Caco-2 (cell line): ENCODE results near the gene DOK3. TPM values are rescaled to one million over a fixed set of nuclear protein-coding genes. Genes with fewer than 3 reads are reported as not detected.

Experiments used
- BruUV-seq: library from RNA; stranded (reverse); fragments of 400-500 nt; replicated peaks from 2 replicates; lab custom pipeline; 2021; lab: Mats Ljungman, UMichigan
- CTCF ChIA-PET: fragments of 300-600 bp; sonication (Branson Sonifier 250); formaldehyde crosslinking; loops from one replicate; lab custom pipeline; 2022; ENCODE audit warnings: antibody characterized with exemption; lab: Charles Lee
- POLR2A ChIA-PET: fragments of 300-600 bp; sonication (Branson Sonifier 250); formaldehyde crosslinking; loops from one replicate; lab custom pipeline; 2022; ENCODE audit warnings: antibody characterized with exemption; lab: Charles Lee
- DNase-seq, 2 experiments: peaks; one replicate each; pipeline versions ENCODE4 v3.0.0 to v3.0.0-alpha.2; 2020 to 2022
- H3K27me3 ChIP-seq: replicated peaks from 2 replicates; pipeline ENCODE4 v1.6.0; 2011; ENCODE audit warnings: low read length; ENCODE audit not compliant: control insufficient read depth, insufficient read depth
- H3K36me3 ChIP-seq: 2 replicates; pipeline ENCODE4 v1.5.1; 2011; ENCODE audit warnings: low read length; ENCODE audit not compliant: control insufficient read depth, insufficient read depth
- H3K4me1 ChIP-seq: fragments of 250-450 bp; sonication (Bioruptor Pico); 2 replicates; pipeline ENCODE4 v1.5.1; 2020; ENCODE audit warnings: mild to moderate bottlenecking
- H3K4me3 ChIP-seq: 2 replicates; pipeline ENCODE4 v1.5.1; 2011; ENCODE audit warnings: low read depth, mild to moderate bottlenecking, control low read depth, low read length
- H3K9me3 ChIP-seq: fragments of 250-450 bp; sonication (Bioruptor Pico); 2 replicates; pipeline ENCODE4 v1.5.1; 2020; ENCODE audit warnings: mild to moderate bottlenecking, moderate library complexity
- H3K27ac Mint-ChIP-seq: one replicate; pipeline ENCODE4 v1.8.0; 2022; ENCODE audit warnings: mixed read lengths; ENCODE audit not compliant: unreplicated experiment
- H3K27me3 Mint-ChIP-seq: one replicate; pipeline ENCODE4 v1.8.0; 2022; ENCODE audit warnings: mixed read lengths; ENCODE audit not compliant: insufficient read depth, unreplicated experiment
- H3K36me3 Mint-ChIP-seq: one replicate; pipeline ENCODE4 v1.8.0; 2022; ENCODE audit warnings: mild to moderate bottlenecking, mixed read lengths; ENCODE audit not compliant: insufficient read depth, unreplicated experiment
- H3K4me1 Mint-ChIP-seq: one replicate; pipeline ENCODE4 v1.8.0; 2022; ENCODE audit warnings: low read depth, mixed read lengths; ENCODE audit not compliant: unreplicated experiment
- H3K4me3 Mint-ChIP-seq: one replicate; pipeline ENCODE4 v1.8.0; 2022; ENCODE audit warnings: mild to moderate bottlenecking, moderate library complexity, mixed read lengths; ENCODE audit not compliant: unreplicated experiment
- H3K9me3 Mint-ChIP-seq: one replicate; pipeline ENCODE4 v1.8.0; 2022; ENCODE audit warnings: mixed read lengths; ENCODE audit not compliant: unreplicated experiment
- CTCF ChIP-seq, 2 experiments: fragments of 200-600 bp in 1 of 2; IDR thresholded peaks; 1 replicate in 1 of 2; 2 replicates in 1 of 2; pipeline versions ENCODE4 v1.5.1 to v1.8.0; 2011 to 2022; ENCODE audit warnings: antibody characterized with exemption in 1 of 2, control low read depth in 1 of 2, inconsistent platforms in 1 of 2, low read depth in 1 of 2, low read length in 1 of 2, mild to moderate bottlenecking in 1 of 2, moderate library complexity in 1 of 2; ENCODE audit not compliant: insufficient read depth in 1 of 2, severe bottlenecking in 1 of 2, unreplicated experiment in 1 of 2
- intact Hi-C: fragments of 100-400 bp; cut with micrococcal nuclease; formaldehyde crosslinking; loops from one replicate; pipeline ENCODE4 v1.10.0; 2022; ENCODE audit not compliant: unreplicated experiment
- total RNA-seq: library from RNA; stranded (reverse); gene quantifications from 2 replicates; pipeline ENCODE4 v1.2.3, GENCODE V29; 2022

Gene DOK3
- total RNA-seq, 1 experiment from 2014 or later, result 7.9 TPM

GRCh38 chr5:177469750-177470525 lies 39.7 kb downstream of the DOK3 start:
- Mint-ChIP-seq H3K9me3 (no peaks in the 10 kb centered on the region), H3K27me3 (no peaks in the 10 kb centered on the region), H3K4me3 (peak overlapping the region; percentile 43), H3K36me3 (peaks cover 54% of the 10 kb centered on the region), H3K27ac (peak overlapping the region; percentile 86), H3K4me1 (peaks cover 32% of the 10 kb centered on the region)
- no peak for DNase-seq
- Histone ChIP-seq H3K36me3 (peaks cover 9% of the 10 kb centered on the region), H3K9me3 (no peaks in the 10 kb centered on the region), H3K4me1 (peaks cover 45% of the 10 kb centered on the region), H3K4me3 (no peak overlapping the region), H3K27me3 (no peaks in the 10 kb centered on the region)
- TF ChIP-seq CTCF (IDR thresholded peaks at IDR 0.05; ENCODE audit: insufficient read depth in 1 of 2, low read depth in 1 of 2, low read length in 1 of 2, severe bottlenecking in 1 of 2, unreplicated experiment in 1 of 2), result no peak
- intact Hi-C loops, result no loop called here
- ChIA-PET POLR2A (no interaction called here), CTCF (interaction anchor here (0.9 to 1.4 kb wide), 4 partner anchors 12 to 91 kb away, joined by 3 to 5 read pairs (median 3); partner anchors contain the start of gene PDLIM7)
- BruUV-seq, result no TSS peak

GRCh38 chr5:177468685-177469628 lies 40.7 kb downstream of the DOK3 start:
- Mint-ChIP-seq H3K4me3 (peak overlapping the region; percentile 57), H3K4me1 (peaks cover 26% of the 10 kb centered on the region), H3K9me3 (no peaks in the 10 kb centered on the region), H3K27ac (peak overlapping the region; percentile 86), H3K36me3 (peaks cover 62% of the 10 kb centered on the region), H3K27me3 (no peaks in the 10 kb centered on the region)
- H3K36me3 ChIP-seq, result peaks cover 9% of the 10 kb centered on the region
- peak; percentile 74 to 81 for DNase-seq
- intact Hi-C loops, result no loop called here
- no TSS peak for BruUV-seq
- POLR2A ChIA-PET, result interaction anchor here (1.0 kb wide), 1 partner anchor 28 kb away, joined by 4 read pairs; the partner anchor contains the start of gene PDLIM7
- CTCF ChIA-PET, result interaction anchor here (1.0 to 1.4 kb wide), 3 partner anchors 11 to 90 kb away, joined by 3 to 5 read pairs (median 3); no protein-coding TSS in a partner anchor
- no peak overlapping the region for H3K4me3 ChIP-seq
- no peak for TF ChIP-seq CTCF (IDR thresholded peaks at IDR 0.05; ENCODE audit: insufficient read depth in 1 of 2, low read depth in 1 of 2, low read length in 1 of 2, severe bottlenecking in 1 of 2, unreplicated experiment in 1 of 2)
- no peaks in the 10 kb centered on the region for H3K27me3 ChIP-seq
- H3K9me3 ChIP-seq, result no peaks in the 10 kb centered on the region
- H3K4me1 ChIP-seq, result peaks cover 42% of the 10 kb centered on the region

GRCh38 chr5:177468329-177468684 lies 41.3 kb downstream of the DOK3 start:
- no peak for TF ChIP-seq CTCF (IDR thresholded peaks at IDR 0.05; ENCODE audit: insufficient read depth in 1 of 2, low read depth in 1 of 2, low read length in 1 of 2, severe bottlenecking in 1 of 2, unreplicated experiment in 1 of 2)
- intact Hi-C loops, result no loop called here
- peaks cover 24% of the 10 kb centered on the region for H3K4me1 Mint-ChIP-seq
- peaks cover 41% of the 10 kb centered on the region for H3K4me1 ChIP-seq
- DNase-seq, result no peak
- peak overlapping the region; percentile 86 for H3K27ac Mint-ChIP-seq
- BruUV-seq, result no TSS peak
- H3K4me3 ChIP-seq, result no peak overlapping the region
- peaks cover 68% of the 10 kb centered on the region for H3K36me3 Mint-ChIP-seq
- H3K27me3 ChIP-seq, result no peaks in the 10 kb centered on the region
- no peaks in the 10 kb centered on the region for H3K27me3 Mint-ChIP-seq
- H3K4me3 Mint-ChIP-seq, result peak overlapping the region; percentile 57
- H3K36me3 ChIP-seq, result peaks cover 9% of the 10 kb centered on the region
- no peaks in the 10 kb centered on the region for H3K9me3 Mint-ChIP-seq
- ChIA-PET CTCF (interaction anchor here (1.4 kb wide), 1 partner anchor 89 kb away, joined by 5 read pairs; no protein-coding TSS in a partner anchor), POLR2A (interaction anchor here (1.0 kb wide), 1 partner anchor 29 kb away, joined by 4 read pairs; the partner anchor contains the start of gene PDLIM7)
- no peaks in the 10 kb centered on the region for H3K9me3 ChIP-seq
